ENCODE results near the gene PIP5K1B. TPM values are rescaled to one million over a fixed set of nuclear protein-coding genes. Genes with fewer than 3 reads are reported as not detected.
A peak's percentile ranks its signal among the peaks of the same experiment; 100 is the strongest.

The PIP5K1B gene
- total RNA-seq, 1 donor from 2014 or later, result 71.9 TPM

- Histone ChIP-seq H3K9me3 (replicated peaks) (no peaks in the 10 kb centered on the region), H3K27me3 (ENCODE audit: low read depth) (peaks cover 25% of the 10 kb centered on the region), H3K36me3 (no peaks in the 10 kb centered on the region), H3K27ac (replicated peaks) (no peak overlapping the region), H3K4me1 (peaks cover 67% of the 10 kb centered on the region), H3K4me3 (no peak overlapping the region)
- no peak for DNase-seq
- no peak for TF ChIP-seq CTCF (IDR thresholded peaks at IDR 0.05; ENCODE audit: borderline replicate concordance)
- intact Hi-C loops (cut with micrococcal nuclease), result no loop called here
Measured at GRCh38 chr9:68708513-68708912, 3.5 kb downstream of the PIP5K1B start.

- TF ChIP-seq CTCF (IDR thresholded peaks at IDR 0.05; ENCODE audit: borderline replicate concordance), result no peak
- intact Hi-C loops (cut with micrococcal nuclease), result no loop called here
- no peak for DNase-seq
- Histone ChIP-seq H3K27me3 (ENCODE audit: low read depth) (peaks cover 19% of the 10 kb centered on the region), H3K27ac (replicated peaks) (peak overlapping the region; percentile 67), H3K4me1 (peaks cover 67% of the 10 kb centered on the region), H3K36me3 (no peaks in the 10 kb centered on the region), H3K9me3 (replicated peaks) (no peaks in the 10 kb centered on the region), H3K4me3 (peak overlapping the region; percentile 18)
Measured at GRCh38 chr9:68709291-68710110, 4.5 kb downstream of the PIP5K1B start.

GRCh38 chr9:68710111-68710471 lies 5.1 kb downstream of the PIP5K1B start:
- Histone ChIP-seq H3K27me3 (ENCODE audit: low read depth) (peaks cover 14% of the 10 kb centered on the region), H3K9me3 (replicated peaks) (no peaks in the 10 kb centered on the region), H3K27ac (replicated peaks) (peak overlapping the region; percentile 67), H3K4me1 (peaks cover 68% of the 10 kb centered on the region), H3K36me3 (no peaks in the 10 kb centered on the region), H3K4me3 (peak overlapping the region; percentile 18)
- intact Hi-C loops (cut with micrococcal nuclease), result no loop called here
- no peak for TF ChIP-seq CTCF (IDR thresholded peaks at IDR 0.05; ENCODE audit: borderline replicate concordance)
- DNase-seq, result no peak

- intact Hi-C loops (cut with micrococcal nuclease), result no loop called here
- DNase-seq, result no peak
- Histone ChIP-seq H3K4me3 (no peak overlapping the region), H3K36me3 (peaks cover 3% of the 10 kb centered on the region), H3K4me1 (peaks cover 64% of the 10 kb centered on the region), H3K27me3 (ENCODE audit: low read depth) (peaks cover 6% of the 10 kb centered on the region), H3K27ac (replicated peaks) (peak overlapping the region; percentile 67), H3K9me3 (replicated peaks) (no peaks in the 10 kb centered on the region)
- TF ChIP-seq CTCF (IDR thresholded peaks at IDR 0.05; ENCODE audit: borderline replicate concordance), result no peak
Measured at GRCh38 chr9:68711281-68711680, 6.2 kb downstream of the PIP5K1B start.

- H3K4me1 ChIP-seq, result peaks cover 67% of the 10 kb centered on the region
- no peaks in the 10 kb centered on the region for H3K9me3 ChIP-seq (replicated peaks)
- intact Hi-C loops (cut with micrococcal nuclease), result no loop called here
- peaks cover 3% of the 10 kb centered on the region for H3K36me3 ChIP-seq
- DNase-seq, result no peak
- no peaks in the 10 kb centered on the region for H3K27me3 ChIP-seq (ENCODE audit: low read depth)
- H3K4me3 ChIP-seq, result no peak overlapping the region
- no peak overlapping the region for H3K27ac ChIP-seq (replicated peaks)
- TF ChIP-seq CTCF (IDR thresholded peaks at IDR 0.05; ENCODE audit: borderline replicate concordance), result no peak
Measured at GRCh38 chr9:68711932-68712331, 6.9 kb downstream of the PIP5K1B start.

All from left ventricle myocardium inferior (tissue), 1 donor.